DMS153 treated with DMSO at 0.1 percent for 48 hours (cell line): ENCODE data around the gene IL7R.
"Not testable (repeated sequence)": the region's sequence is repeated elsewhere in the genome, so short reads cannot be mapped to it uniquely, and the experiment has no call there.

ENCODE experiments used
- DNase-seq: peaks from one replicate; lab custom pipeline; 2025; ENCODE audit not compliant: unreplicated experiment; lab: John Stamatoyannopoulos, UW

Gene IL7R

DNA sequence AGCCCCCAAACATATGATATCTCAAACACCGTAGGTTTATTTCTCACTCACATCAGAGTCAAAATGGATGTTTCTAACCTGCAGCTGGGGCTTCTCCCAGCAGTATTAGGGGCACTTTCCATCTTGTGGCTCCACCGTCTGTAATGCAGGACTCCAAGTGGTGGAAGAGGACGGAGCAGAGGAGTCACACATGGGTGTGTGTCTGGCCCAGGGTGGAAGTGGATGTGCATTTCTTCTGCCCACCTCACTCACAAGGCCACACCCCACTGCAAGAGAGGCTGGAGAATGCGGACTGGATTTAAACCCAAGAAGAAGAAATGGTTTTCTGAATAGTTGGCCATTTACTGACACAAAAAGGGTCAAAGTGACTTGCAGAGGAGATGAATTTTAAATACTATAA, 13.9 kb downstream of the IL7R start:
- DNase-seq, result no peak

DNA sequence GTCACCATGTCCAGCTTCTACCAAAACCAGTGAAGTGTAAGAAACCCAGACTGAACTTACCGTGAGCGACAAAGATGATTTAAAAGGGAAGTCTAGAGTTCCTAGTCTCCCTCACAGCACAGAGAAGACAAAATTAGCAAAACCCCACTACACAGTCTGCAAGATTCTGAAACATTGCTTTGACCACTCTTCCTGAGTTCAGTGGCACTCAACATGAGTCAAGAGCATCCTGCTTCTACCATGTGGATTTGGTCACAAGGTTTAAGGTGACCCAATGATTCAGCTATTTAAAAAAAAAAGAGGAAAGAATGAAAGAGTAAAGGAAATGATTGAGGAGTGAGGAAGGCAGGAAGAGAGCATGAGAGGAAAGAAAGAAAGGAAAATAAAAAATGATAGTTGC, 19.8 kb downstream of the IL7R start:
- DNase-seq, result no peak

DNA sequence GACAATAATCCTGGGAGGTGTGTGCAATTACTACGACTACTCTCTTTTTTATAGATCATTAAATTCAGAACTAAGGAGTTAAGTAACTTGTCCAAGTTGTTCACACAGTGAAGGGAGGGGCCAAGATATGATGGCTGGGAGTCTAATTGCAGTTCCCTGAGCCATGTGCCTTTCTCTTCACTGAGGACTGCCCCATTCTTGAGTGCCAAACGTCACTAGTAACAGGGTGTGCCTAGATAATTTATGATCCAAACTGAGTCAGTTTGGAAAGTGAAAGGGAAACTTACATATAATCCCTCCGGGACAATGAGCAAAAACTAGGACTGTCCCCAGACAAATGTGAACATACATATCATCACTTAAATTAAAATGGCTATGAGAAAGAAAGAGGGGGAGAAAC, 20.2 kb downstream of the IL7R start:
- DNase-seq, result no peak

DNA sequence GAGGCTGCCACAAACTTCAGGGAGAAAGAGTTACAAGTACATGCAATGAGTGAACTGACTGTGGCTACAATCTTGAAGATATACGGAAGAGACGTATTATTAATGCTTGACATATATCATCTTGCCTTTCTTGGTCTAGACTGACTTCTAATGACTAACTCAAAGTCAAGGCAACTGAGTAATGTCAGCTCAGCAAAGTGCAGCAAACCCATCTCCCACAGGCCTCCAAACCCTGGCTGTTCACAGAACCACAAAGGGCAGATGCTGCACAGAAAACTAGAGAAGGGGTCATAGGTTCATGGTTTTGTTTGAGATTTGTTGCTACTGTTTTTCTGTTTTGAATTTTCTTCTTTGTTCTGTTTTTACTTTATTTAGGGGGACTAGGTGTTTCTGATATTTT, 21.0 kb downstream of the IL7R start:
- no peak for DNase-seq

DNA sequence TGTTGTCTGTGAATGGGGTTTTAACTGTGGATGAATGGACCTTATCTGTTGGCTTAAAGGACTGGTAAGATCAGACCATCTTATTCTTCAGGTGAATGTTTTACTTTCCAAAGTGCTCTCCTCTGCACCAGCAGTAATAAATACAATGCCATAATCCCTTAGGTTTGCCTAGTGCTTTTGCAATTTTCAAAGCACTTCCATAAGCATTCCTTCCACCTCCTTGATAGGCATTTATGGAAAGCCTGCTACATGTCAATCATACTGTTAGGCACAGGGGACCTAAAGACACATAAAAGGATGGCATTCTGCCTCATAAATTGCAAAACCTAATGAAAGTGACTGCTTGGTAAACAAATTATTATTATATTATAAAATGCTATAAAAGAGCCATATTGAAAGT, 21.4 kb downstream of the IL7R start:
- DNase-seq, result no peak

DNA sequence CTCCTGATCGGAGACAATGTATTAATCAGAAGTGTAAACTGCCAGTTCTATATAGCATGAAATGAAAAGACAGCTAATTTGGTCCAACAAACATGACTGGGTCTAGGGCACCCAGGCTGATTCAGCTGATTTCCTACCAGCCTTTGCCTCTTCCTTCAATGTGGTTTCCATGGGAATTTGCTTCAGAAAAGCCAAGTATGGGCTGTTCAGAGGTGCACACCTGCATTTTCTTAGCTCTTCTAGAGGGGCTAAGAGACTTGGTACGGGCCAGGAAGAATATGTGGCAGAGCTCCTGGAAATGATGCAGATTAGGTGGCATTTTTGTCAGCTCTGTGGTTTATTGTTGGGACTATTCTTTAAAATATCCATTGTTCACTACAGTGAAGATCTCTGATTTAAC, 22.4 kb downstream of the IL7R start:
- no peak for DNase-seq

DNA sequence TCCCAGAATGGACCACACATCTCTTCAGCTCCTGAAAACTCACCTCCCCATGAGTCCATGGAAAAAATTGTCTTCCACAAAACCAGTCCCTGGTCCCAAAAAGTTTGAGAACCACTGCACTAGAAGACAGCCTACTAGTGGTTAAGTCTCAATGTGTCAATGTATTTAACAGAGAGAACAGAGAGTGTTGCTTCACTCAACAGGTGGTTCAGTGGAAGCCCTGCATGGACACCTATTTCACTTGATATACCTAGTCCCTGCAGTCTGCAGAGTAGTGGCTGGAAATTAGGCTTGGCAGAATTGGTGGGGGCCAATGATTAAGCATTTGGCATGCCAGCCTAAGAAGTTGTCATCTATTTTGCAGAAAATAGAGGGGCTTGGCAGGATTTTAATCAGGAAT, 23.0 kb downstream of the IL7R start:
- DNase-seq, result no peak

DNA sequence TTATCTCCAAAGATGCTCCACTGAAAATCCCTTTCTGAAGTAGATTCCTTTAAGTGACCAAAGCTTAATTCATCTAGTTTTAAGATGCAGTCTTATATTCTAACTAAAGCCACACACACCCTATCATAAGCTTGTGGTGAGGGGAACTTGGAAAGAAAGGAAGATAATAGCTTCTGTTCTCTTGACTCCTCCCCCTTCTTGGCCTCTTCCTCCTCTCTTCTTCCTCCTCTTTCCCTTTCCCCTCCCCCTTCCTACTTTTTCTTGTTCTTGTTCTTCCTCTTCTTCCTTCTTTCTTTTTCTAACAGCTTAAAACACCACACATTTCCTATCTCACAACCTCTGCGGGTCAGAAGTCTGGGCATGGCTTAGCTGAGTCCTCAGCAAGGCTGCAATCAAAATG, 23.5 kb downstream of the IL7R start:
- no peak for DNase-seq

DNA sequence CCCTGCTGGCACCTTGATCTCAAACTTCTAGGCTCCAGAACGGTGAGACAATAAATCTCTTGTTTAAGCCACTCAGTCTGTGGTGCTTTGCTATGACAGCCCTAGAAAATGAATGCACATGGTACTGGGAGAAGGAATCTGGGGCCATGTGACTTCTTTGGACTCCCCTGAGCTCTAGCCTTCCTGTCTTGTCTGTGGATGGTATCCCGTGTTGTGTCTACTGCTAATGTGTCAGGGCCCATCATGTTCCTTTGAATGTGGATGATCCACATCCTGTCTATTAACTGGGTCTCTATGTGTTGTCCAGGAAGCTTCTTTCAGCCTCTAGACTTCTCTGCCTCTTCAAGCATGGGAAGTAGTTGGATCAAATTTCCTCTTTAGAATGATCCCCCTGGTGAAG, 25.1 kb downstream of the IL7R start:
- no peak for DNase-seq

DNA sequence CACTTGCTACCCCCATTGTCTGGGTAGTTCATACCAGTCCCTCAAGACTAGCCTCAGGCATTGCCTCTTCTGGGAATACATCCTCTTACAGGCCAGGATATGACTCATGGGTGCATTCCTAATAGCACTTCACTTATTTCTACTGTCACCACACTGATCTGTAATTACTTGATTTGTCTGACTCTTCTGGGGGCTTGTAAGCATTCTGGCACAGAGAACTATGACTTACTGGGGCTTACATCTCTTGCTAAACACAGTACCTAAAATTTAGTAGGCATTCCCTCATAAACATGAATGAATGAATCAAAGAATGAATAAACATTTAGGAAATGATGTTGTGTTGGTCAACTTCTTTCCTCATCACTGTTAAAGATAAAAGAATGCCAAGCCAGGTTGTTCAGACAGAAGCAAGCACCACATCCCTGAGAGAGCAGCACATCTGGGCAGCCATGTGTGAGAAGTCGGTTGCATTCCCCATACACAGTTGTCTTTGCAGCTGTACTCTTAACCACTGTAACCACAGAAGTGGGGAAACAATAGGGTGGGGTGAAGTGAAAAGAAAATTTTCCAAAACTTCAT, 27.6 kb downstream of the IL7R start:
- DNase-seq, result no peak

DNA sequence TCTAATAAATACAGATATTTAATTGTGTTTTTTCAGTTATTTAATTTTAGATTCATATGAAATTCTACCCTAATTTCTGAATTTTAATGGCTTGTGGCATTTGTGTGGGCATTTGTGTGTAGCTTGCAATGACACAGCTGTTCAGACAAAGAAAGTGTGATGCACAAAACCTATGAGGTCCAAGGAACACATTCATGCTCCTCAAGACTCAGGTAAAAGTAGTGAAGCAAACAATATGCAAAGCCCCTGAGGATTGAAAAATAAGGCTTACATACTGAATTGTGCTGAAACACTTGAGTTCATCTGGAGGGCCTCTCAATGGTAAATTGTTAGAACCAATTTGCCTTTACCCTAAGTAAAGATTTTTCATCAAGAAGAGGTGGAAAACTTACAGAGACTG, 28.1 kb downstream of the IL7R start:
- DNase-seq, result no peak

DNA sequence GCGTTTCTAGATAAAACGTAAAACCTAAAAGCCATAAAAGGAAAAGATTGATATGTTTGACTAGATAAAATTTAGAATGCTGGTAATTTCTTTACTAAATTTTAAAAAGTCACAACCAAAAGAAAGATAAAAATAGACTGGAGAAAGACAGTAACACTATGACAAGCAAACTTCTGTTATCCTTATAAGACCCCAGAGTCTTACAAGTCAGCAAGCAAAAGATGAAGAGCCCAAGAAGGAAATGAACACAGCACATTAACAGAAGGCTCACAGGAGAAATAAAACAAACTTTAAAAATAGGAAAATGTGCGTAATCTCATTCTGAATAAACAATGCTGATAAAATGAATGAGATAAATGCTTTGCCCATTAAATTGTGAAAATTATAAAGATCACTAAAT, 29.7 kb downstream of the IL7R start:
- DNase-seq, result no peak

DNA sequence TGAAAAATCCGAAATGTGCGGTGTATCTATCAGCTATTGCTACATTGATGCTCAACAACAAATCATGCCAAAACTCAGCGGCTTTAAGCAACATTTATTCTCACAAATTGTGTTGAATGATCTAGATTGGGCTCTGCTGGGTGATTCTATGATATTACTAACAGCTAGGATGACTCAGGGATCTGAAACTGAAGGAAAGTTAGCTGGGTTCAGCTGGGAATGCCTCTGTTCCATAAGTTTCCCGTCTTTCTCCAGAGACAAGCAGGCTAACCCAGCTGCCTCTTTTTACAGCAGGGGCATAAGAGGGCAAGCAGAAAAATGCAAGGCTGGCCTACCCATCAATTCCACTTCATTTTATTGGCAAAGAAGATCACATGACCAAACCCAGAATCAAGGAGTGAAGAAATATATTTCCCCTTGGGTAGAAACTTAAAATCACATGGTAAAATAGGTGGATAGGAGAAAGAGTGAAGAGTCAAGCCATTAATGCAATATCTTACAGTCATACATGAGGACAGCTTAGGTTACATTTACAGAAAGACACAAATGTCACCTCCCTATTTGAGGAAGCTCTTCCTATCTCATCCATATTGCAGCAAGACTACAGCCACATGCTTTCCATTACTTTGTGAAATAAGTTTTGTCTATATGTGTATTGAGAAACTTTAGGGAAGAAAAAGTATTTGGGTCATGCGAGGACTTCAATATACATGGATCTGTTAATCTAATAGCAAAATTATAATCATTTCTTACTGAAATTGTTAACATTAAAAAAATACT, 30.8 kb downstream of the IL7R start:
- DNase-seq, result no peak

DNA sequence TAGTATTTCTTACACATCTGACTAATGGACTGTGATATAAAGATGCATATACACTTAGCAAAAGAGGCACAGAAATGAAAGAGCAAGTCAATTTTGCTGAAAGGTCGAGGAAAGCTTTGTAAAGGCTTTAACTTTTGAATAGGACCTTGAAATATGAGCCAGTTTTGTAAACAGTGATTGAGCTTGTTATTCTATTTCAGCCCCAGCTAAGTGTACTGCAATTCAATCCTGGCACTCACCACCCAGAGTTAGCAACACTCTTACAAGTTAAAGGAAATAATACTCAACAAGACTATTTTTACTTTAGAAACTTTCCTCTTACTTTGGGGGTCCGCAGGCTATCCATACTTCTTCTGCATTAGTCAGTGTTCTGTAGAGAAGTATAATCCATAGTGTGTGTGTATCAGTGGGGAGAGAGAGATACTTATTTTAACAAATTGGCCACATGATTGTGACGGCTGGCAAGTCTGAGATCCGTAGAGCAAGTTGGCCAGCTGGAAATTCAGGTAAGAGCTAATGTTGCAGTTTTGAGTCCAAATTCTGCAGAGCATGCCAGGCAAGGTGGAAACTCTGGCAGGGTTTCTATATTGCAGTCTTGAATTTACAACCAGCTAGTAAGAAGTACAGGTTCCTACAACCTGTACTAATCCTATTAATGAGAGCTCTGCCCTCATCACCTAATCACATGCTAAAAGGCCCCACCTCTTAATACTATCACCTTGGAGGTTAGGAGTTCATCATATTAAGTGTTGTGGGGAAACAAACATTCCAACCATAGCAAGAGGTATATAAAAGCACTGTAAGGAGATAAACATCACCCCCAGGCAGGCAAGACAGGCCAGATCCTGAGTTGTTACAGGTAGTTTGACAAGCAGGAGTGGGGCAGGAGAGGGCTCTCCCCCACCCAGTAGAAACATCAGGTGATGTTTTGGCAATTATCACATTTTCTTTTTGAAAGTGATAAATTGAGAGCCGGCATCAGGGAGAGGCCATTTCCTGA, 33.6 kb downstream of the IL7R start:
- DNase-seq, result no peak

DNA sequence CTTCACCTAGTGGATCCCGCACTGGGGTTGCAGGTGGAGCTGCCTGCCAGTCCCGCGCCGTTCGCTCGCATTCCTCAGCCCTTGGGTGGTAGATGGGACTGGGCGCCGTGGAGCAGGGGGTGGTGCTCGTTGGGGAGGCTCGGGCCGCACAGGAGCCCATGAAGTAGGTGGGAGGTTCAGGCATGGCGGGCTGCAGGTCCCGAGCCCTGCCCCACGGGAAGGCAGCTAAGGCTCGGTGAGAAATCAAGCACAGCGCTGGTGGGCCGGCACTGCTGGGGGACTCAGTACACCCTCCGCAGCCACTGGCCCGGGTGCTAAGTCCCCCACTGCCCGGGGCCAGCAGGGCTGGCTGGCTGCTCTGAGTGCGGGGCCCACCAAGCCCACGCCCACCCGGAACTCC, 36.1 kb downstream of the IL7R start:
- not testable (repeated sequence) for DNase-seq

DNA sequence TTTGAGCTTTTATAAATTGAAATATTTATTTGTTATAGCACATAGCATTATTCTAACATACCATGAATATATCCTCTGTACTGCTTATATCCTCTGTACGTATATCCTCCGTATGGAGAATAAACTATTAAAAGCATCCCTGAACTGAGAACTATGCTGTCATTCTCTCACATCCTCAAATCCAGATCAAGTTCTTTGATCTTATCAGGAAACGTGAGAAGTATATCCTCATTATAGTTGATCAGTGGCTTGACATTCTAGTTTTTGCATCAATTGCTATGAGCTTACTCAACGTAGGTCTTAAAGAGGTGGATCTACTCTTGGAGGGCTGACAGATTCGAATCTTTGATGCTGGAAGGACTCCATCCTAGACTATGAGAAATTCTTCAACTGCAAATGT, 37.4 kb downstream of the IL7R start:
- DNase-seq, result no peak

DNA sequence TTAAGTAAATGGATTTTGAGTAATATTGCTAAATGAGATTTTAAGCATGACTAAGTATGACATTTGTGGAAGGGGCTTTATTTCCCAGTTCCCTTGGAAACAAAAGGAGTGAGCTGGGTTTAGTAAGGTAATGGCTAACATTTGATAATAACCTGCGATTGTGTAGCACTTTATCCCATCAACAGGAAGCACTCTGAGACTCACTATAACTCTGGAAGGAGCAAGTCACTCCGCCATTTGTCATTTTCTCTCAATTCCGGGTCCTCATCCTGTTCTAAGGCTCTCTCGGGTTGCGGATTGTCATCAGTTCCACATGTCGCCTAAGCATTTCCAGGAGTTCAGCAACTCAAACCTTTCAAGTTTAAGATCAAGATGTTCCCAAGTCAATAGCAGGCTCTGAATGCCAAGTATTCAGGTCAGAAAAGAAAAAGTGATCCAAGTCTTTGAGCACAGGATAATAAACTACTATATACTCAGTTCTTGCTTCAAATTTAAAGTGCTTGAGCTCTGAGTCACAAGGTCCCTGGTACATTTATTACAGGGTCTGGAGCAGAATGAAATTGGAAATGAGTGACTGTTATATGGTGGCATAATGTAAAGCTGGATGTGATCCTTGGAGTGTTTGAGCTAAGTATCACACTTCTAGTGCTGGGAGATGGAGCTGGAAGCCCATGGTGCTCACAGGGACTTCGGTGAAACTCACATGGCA, 42.4 kb downstream of the IL7R start:
- no peak for DNase-seq

DNA sequence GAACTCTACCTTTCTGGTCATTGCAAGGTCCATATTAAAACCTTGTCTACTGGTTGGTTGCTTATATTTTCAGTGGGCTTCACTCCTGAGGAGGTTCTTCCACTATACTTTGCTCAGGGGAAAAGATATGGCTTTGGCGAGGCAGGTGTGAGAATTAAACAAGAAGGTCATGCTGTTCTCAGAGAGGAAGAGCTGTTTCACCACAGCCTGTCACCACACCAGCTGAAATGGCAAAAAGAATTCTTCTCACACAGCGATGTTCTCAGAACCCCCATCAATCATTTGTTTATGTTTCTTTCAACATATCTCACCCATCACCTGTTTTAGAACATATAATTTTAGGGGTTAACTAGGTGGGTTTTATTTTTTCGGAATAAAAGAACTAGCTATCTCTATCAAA, 43.1 kb downstream of the IL7R start:
- no peak for DNase-seq

DNA sequence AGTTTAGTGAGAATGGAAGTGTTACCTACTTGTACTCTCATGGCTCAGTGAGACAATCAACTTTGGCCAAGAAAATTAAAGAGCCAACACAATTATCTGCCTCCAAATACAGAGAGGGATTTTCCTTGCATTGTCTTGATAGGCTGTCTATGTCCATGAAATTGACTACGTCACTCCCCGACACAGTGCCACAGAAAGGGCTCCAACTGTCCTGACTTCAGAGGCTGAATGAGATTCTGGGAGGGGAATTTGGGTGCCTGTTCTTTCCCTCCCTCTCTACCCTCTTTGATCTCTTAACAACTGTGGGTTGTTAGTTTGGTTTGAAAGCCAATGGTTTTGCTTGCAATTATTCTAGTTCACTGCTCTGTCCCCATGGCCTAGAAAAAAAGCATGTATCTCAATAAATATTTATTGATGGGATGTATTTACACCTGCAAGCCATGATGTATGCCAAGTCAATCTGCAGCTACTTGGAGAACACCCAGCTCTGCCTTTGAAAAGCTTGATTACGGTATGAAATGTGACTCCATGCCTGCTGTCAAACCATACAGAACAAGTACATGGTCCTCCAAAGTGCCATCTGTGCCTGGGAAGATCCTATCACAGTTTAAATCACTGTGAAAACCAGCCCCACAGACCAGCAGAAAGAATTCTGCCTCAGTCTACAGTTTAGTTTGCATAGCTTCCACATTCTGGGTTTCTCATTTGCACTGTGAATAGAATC, 44.4 kb downstream of the IL7R start:
- no peak for DNase-seq

DNA sequence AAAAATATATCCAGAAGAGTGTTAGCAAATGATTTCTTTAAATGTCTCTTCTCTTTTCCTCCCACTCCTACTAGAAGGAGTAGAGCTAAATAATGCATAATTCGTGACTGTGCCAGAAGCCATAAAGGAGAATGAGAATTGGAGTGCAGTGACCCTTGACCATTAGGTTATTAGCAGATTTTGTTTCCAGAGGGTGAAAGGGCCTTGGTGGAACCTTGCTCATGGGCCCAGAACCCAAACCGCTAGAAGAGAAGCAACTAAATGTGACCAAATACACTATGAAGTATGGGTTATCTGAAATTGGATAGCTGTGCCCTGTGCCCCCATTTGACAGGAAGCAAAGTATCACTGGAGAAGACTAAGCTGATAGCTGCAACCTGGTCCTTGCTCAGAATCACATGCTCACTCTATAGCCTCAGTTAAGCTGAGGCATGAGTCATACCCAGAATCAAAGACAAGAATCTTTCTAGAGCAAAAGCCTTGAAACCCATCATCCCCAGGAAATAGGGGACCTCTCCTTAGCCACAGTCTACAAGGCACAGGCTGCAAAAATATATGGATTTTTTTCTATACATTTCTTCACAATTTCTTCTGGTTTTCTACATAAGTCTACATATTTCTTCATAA, 45.5 kb downstream of the IL7R start:
- DNase-seq, result no peak
